ENCODE data around the gene ANKFY1.

ANKFY1 gene

GRCh38 chr17:4272972-4273368 is 9.2 kb upstream of the ANKFY1 start:
- no peak for TF ChIP-seq CTCF (conservative IDR thresholded peaks at IDR 0.05; ENCODE audit: low read depth, low read length)

DNA sequence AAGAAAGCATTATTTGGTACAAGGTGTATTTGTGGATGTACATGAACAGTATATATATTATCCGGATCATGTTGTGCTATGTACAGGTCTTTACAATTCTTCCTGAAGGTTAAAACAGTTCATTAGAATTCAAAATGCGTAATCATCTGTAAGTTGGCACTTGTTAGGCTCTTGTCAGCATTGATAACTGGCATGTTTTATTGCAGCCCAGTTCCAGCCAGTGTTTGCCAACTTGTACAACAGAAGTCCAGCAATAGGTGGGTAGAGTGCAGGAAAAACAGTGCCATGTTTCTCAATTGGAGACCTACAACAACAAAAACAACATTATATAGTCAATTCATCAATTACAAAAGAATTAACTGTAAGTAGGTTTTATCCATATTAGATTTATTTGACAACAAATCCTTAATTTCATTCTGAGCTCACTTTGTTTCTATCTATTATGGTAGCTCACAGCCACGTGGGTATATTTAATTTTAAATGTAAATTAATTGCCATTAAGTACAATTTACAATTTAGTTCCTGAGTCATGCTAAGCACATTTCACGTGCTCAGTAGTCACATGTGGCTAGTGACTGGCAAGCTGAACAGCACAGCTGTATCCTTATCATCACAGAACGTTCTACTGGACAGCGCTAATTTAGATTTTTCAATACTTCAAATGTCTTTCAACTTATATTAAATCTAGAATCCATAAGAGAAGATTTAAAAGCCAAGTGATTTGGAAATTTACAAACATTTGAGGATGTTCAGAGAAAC is 8.6 kb upstream of the ANKFY1 start:
- H3K4me3 ChIP-seq (ENCODE audit: low read depth, low read length): no peak overlapping the region
- DNase-seq (ENCODE audit: low read depth): no peak
- TF ChIP-seq CTCF (conservative IDR thresholded peaks at IDR 0.05; ENCODE audit: low read depth, low read length): no peak

More at GRCh38 chr17:4272972-4273368, 9.2 kb upstream of the ANKFY1 start:
- H3K4me3 ChIP-seq (ENCODE audit: low read depth, low read length): no peak overlapping the region
- DNase-seq (ENCODE audit: low read depth): no peak

DNA sequence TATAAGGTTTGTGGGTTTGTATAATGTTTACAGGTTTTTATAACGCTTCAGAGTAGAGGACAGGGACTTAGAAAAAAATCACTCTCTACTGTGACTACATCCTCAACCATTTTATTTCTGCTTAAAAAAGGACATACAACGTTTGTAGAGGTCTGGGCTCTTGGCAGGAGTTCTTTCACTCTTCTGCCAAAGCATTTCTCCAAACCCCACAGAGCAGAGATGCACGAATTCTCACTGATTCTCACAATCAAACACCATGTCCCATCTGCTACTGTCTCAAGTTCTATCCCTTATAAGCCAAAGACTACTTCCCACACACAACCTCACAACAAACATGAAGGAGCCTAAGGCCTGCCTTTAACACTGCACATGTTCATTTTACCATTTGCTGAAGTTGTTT is 7.0 kb upstream of the ANKFY1 start:
- no peak overlapping the region for H3K4me3 ChIP-seq (ENCODE audit: low read depth, low read length)
- no peak for DNase-seq (ENCODE audit: low read depth)
- TF ChIP-seq CTCF (conservative IDR thresholded peaks at IDR 0.05; ENCODE audit: low read depth, low read length): no peak

DNA sequence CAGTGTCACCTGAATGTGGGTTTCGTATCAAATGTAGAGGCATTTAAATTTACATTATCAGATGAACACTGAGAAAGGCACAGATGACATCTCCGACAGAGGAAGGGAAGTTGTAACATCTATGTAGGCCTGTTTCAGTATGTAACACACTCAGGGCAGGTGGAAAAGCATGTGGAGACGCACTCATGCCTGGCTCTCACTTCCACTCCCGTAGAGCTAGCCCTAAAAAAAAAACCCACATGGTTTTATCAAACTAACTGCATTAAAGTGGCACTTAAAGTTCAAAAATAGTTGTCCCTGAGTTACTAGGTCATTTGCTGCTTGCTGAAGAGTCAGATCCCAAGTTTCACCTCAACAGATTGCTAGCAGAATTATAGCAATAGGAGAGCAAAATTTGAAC is 6.1 kb upstream of the ANKFY1 start:
- DNase-seq (ENCODE audit: low read depth): no peak
- no peak for TF ChIP-seq CTCF (conservative IDR thresholded peaks at IDR 0.05; ENCODE audit: low read depth, low read length)
- H3K4me3 ChIP-seq (ENCODE audit: low read depth, low read length): no peak overlapping the region

DNA sequence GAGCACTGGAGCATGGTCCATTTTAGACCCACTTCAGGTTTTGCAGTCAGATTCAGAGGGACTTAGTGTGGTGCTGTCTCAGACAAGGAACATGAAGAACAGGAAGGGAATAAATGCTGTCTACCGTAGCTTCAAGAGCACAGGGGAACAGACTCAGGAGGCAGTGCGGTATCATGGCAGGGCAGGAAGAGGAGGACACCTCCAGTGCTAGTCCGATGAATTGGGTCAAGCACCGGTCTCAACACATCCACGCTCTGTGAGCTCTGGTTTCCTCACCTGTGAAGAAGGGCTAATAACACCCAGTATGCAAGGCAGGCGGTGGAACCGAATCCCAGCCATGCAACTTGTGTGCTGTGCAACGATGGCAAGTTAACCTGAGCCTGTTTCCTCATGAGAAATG is 3.6 kb upstream of the ANKFY1 start:
- H3K4me3 ChIP-seq (ENCODE audit: low read depth, low read length): no peak overlapping the region
- no peak for TF ChIP-seq CTCF (conservative IDR thresholded peaks at IDR 0.05; ENCODE audit: low read depth, low read length)
- no peak for DNase-seq (ENCODE audit: low read depth)

- no peak for DNase-seq (ENCODE audit: low read depth)
- no peak for TF ChIP-seq CTCF (conservative IDR thresholded peaks at IDR 0.05; ENCODE audit: low read depth, low read length)
Observed at GRCh38 chr17:4266550-4266949, 2.8 kb upstream of the ANKFY1 start.

DNA sequence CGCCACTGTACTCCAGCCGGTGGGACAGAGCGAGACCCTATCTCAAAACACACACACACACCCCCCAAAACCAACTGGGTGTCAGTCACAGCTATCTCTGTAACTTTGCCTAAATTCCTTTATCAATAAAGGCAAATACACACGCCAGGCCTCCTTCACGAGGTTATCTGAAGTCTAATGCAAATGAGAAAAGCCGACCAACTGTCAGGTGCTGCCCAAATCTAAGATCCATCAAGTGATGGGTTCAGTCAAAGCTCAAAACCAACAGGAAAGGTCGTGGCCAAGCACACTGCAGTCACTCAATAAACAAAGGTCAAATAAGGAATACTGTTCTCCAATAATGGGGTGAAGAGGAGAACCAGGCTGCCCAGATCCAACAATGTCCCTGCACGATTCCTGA is 1.1 kb downstream of the ANKFY1 start:
- H3K4me3 ChIP-seq (ENCODE audit: low read depth, low read length): peak overlapping the region; percentile 96
- no peak for DNase-seq (ENCODE audit: low read depth)
- no peak for TF ChIP-seq CTCF (conservative IDR thresholded peaks at IDR 0.05; ENCODE audit: low read depth, low read length)

More at GRCh38 chr17:4266550-4266949, 2.8 kb upstream of the ANKFY1 start:
- H3K4me3 ChIP-seq (ENCODE audit: low read depth, low read length): no peak overlapping the region
